ENCODE results near the gene NFKBIB.
"Not testable (repeated sequence)": the region's sequence is repeated elsewhere in the genome, so short reads cannot be mapped to it uniquely, and the experiment has no call there.

The NFKBIB gene

DNA sequence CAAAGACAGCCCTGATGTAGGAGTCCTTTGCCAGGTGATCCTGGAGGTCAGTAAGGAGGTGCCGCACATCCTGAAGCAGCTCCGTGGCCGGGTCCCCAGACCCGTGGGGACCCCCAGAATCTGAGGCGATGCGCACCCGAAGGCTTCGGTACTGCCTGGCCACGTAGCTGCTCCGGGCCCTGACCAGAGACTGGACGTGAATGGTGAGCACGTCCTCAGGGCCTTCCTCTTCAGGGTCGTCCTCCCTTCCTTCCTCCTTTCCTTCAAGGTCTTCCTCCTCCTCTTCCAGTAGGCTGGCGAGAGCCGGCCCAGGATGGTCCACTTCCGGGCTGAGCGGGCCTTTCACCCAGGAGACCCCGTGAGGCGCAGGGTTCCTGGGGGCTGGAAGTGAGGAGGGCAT is 29.2 kb upstream of the NFKBIB start:
- H3K4me3 ChIP-seq (ENCODE audit: low read length) = no peak overlapping the region
- DNase-seq (ENCODE audit: low read depth, low spot score) = no peak

DNA sequence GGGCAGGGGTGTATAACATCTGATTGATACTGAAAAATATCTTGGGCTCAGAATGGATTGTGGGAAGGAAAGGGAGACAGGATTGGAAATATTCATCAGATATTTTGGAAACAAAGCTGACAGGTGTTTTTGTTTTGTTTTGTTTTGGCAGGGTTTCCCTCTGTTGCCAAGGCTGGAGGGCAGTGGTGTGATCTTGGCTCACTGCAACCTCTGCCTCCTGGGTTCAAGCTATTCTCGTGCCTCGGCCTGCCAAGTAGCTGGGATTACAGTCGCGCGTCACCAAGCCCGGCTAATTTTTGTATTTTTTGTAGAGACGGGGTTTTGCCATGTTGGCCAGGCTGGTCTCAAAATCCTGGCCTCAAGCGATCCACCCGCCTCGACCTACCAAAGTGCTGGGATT is 26.4 kb upstream of the NFKBIB start:
- DNase-seq (ENCODE audit: low read depth, low spot score); H3K4me3 ChIP-seq (ENCODE audit: low read length): not testable (repeated sequence)

DNA sequence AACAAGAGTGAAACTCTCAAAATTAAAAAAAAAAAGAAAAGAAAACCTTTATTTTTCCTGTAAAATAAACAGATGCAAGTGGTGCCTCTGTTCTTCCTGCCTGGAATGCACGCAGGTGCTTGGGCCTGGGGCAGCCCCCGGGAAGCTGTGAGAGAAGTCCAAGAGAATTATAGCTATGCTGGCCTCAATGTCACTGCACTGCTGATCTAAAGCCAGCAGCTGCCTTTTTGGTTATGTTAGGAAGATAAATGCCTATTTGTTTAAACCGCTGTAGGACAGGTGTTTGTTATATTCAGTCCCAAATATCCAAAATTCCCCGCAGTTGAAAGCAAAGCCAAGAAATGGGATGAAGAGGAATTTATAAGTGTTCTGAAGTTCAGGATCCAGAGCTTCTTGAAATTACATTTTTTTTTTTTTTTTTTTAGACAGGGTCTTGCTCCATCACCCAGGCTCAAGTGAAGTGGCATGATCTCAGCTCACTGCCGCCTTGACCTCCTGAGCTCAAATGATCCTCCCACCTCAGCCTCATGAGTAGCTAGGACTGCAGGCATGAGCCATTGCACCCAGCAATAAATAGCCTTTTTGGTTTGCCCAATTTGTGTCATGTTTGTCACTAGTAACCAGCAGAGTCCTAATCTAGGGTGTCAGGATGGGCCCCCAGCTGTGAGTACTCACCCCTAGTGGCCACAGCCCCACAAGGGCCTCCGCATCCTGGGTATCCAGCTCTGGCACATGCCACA is 23.9 kb upstream of the NFKBIB start:
- no peak overlapping the region for H3K4me3 ChIP-seq (ENCODE audit: low read length)
- no peak for DNase-seq (ENCODE audit: low read depth, low spot score)

DNA sequence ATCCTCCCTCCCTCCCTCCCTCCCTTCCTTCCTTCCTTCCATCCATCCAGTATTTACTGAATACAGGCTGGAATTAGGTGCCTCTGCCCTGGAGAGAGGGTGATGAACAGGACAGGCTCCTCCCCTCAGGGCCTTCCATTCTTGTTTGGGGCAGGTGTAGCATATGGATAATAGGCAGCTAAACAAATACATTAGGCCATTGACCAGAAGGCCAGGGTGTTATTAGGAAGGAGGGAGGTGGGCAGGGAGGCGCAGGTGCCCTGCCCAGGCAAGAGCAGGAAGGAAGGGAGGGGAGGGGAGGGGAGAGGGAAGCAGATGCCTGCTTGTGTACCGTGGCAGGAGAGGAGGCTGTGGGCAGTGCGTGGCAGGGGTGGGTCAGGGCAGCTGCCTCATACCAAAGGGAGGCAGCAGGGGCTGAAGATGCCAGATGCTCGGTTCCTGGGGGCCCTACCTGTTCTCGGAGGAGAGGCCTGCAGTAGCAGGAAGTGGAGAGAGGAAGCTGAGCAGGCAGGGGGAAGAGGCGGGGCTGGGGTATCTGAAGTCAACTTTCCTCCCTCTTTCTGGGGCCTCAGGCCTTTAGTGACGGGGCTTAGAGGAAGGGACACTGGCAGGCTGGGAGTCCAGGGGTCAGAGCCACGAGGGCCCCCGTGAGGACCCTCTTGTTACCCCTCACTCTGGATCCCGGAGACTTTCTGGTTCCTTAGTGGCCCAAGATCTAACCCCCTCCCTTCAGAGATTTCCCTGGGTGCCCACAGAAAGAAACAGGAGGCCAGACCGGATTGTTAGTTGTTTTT is 21.8 kb upstream of the NFKBIB start, which contains the start of gene RINL:
Gene RINL, minus strand, starts transcription at position 495 of the 794 bp plus-strand sequence. CDS start 1,533 bp downstream, outside the sequence.
- peak within 1 kb of the TSS; percentile 57 for H3K4me3 ChIP-seq (ENCODE audit: low read length)
- peak; percentile 69 for DNase-seq (ENCODE audit: low read depth, low spot score)

DNA sequence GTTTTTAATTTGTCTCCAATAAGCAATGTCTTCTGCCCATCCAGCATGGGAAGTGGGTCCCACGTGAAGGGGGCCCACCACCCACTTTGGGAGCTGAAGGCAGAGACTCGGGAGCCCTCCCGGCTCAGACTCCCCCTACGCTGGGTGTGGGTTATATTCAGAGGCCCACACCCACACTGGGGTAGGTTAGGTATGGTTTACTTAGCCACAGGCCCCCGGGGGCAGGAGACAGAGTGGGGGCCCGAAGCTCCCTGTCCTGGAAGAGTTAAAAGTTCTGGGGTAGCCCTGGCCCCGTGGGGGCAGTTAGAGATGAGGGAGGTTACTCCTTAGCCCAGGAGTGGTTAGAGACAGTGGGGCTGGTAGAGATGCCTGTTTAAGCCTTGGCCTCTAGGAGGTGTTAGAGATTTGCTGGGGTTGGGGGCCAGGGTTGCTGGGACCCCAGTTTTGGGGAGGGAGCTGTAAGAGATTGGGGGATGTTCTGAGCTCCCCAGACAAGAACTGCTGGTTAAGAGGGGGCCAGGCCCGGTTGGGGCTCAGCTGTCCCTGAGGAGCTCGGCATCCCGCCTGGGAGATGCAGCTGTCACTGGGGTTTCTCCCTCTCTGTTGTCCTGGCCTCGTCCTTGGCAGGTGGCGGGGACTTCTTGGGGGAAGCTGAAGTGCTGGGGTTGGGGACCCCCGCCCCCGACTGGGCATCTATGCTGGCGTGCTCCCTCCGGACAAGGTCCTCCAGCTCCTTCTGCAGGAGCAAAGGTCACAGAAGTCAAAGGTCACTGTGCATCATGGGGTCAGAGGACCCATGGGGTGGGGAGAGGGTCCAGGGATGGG is 21.0 kb upstream of the NFKBIB start:
- peak overlapping the region; percentile 57 for H3K4me3 ChIP-seq (ENCODE audit: low read length)

DNA sequence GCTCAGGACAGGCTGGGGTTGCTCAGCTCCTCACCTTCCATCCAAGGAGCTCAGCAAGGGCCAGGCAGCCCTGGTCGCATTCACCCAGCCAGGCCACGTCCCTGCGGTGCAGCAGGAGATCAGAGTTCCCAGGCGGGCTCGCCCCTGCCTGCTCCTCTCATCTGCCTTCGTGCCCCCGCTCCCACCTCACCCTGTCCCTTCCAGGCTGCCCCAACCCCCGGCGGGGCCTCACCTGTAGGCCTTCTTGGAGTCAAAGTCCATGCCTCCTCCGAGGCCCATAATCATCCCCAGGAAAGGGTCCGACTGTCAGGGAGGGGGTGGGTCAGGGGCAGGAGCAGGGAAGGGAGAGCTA is 20.4 kb upstream of the NFKBIB start:
- H3K4me3 ChIP-seq (ENCODE audit: low read length) = no peak overlapping the region
- no peak for DNase-seq (ENCODE audit: low read depth, low spot score)

More for the DNA sequence above, 21.0 kb upstream of the NFKBIB start:
- DNase-seq (ENCODE audit: low read depth, low spot score) = no peak

DNA sequence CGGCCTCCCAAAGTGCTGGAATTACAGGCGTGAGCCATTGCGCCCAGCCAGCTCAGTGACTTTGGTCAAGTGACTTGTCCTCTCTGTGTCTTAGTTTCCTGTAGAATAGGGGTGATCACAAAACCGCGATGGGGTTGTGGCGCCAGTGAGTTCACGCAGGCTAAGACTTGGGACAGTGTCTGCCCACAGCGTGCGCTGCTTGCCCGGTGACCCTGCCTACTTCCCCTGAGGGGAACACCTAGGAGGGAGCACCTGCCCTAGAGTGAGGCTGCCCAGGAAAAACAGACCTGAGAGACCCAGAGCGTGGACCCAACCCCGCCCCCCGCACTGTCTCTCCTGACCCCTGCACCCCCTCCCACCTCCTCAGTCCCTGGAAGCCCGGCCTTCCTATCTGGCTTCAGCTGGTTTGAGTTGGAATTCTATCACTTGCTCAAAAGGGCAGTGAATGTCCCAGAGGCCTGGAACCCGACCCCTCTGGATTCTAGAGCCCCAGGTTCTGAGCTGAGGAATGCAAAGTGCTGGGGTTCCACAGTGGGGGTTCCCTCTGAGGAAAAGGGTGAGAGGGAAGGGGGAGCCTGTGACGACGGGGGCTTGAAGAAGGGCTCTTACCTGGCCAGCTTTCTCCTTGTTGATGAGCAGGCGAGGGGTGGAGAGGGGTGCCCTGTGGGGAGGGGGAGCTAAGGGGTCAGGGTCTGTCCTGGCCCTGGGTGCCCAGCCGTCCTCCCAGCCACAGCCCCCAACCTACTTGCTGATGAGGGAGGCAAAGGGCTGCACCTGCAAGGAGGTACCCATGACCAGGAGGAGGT is 19.5 kb upstream of the NFKBIB start:
- H3K4me3 ChIP-seq (ENCODE audit: low read length) = no peak overlapping the region
- DNase-seq (ENCODE audit: low read depth, low spot score) = no peak

DNA sequence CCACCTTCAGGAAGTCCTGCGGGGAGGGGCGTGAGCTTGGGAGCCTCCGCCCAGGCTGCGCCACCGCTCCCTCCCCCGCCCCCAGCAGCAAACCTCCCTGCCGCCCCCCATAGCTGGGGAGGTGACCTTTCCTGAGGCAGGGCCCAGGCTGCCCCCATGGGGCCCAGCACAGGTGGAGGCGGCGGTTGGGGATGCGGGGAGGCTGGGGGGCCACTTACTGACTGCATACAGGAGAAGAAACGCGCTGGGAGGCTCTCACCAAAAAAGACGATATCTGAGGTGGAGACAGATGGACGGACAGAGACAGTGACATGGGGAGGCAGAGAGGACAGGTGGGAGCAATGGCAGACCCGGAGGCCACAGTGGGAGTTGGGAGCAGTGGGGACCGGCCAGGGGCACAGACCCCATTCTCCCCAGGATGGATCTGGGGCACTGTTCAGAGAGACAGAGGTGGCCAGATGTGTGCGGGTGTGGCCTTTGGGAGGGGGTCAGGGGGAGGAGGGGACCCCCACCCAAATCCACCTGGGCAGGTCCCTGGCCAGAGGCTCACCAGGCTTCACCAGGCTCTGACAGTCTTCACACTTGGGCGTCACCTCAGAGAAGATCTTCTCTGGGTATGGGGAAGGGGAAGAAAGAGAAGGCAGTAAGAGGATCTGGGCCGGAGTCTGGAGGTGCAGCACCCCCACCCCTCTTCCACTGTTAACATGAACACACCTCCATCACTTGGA is 18.7 kb upstream of the NFKBIB start:
- no peak overlapping the region for H3K4me3 ChIP-seq (ENCODE audit: low read length)
- DNase-seq (ENCODE audit: low read depth, low spot score) = no peak

DNA sequence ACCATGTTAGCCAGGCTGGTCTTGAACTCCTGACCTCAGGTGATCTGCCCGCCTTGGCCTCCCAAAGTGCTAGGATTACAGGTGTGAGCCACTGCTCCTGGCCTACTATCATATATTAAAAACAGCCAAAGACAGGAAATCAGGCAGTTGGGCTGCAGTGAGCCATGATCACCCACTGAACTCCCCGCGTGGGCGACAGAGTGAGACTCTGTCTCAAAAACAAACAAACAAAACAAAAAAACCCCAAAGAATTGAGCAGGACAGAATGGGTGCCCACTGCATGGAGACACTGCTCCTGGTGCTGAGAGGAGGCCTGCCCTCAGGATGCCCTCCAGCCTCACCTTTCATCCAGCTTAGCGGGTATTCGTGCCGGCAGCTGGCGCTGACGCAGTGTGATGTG is 16.5 kb upstream of the NFKBIB start:
- DNase-seq (ENCODE audit: low read depth, low spot score) = no peak
- H3K4me3 ChIP-seq (ENCODE audit: low read length) = no peak overlapping the region

DNA sequence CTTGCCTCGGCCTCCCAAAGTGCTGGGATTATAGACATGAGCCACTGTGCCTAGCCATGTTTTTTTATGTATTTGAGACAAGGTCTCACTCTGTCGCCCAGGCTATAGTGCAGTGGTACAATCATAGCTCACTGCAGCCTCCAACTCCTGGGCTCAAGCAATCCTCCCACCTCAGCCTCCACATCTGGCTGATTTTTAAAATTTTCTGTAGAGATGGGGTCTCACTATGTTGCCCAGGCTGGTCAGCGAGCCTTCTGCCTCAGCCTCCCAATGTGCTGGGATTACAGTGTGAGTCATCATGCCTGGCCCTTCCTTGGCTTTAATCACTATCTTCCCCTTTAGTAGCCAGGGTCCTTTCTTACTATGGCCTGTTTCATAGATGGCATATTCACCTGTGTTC is 15.1 kb upstream of the NFKBIB start:
- not testable (repeated sequence) for H3K4me3 ChIP-seq (ENCODE audit: low read length); DNase-seq (ENCODE audit: low read depth, low spot score)

DNA sequence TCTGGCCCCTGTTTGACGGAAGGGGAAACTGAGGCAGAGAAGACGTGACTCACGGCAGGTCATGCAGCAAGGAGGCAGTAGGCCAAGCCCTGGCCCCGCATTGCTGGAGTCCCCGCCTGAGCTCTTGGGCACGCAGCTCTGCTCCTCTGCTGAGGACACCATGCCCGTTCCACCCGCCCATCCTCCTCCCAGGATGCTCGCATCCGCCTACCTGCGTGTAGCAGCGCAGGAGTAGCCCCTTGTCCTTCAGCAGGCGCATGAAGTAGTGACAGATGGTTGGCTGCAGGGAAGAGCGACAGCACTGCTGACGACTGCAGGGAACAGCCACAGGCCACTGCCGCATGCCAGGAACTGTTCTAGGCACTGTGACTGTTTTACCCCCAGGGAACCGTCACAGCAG is 10.9 kb upstream of the NFKBIB start:
- H3K4me3 ChIP-seq (ENCODE audit: low read length) = no peak overlapping the region
- DNase-seq (ENCODE audit: low read depth, low spot score) = no peak

DNA sequence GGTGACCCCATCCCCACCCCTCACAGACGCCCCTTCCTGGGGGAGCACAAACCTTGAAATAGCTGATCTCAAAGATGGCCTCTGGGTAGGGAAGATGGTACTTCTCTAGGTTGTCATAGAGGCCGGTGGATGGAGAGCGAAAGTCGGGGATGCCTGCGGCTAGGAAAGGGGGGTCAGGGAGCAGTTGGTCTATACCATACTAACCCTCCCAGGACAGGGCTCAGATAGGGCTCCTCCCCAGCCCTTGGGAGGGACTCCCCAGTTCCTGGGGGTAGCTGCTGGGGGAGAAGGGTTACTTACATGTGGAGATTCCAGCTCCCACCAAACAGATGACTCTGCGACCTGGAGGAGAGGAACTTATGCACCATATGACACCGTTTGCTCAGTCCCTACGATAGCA is 10.0 kb upstream of the NFKBIB start:
- H3K4me3 ChIP-seq (ENCODE audit: low read length) = no peak overlapping the region
- no peak for DNase-seq (ENCODE audit: low read depth, low spot score)

DNA sequence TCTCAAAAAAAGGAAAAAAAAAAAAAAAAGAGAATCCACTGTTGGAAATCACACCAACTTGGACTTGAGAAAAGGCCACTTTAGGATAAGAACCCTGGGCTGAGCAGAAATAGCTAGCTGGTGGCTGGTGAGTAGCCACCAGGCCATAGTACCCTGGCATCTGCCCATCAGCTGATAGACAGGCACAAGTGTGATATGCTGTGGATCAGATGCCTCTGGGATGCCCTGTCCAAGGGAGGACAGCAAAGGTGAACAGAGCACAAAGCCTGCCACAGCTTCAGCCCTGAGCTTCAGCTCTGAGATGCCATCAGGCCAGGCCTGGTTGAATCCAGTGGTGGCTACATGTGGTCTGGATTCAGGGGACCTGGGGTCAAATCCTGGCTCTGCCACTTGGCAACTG is 9.1 kb upstream of the NFKBIB start:
- DNase-seq (ENCODE audit: low read depth, low spot score) = no peak
- no peak overlapping the region for H3K4me3 ChIP-seq (ENCODE audit: low read length)

DNA sequence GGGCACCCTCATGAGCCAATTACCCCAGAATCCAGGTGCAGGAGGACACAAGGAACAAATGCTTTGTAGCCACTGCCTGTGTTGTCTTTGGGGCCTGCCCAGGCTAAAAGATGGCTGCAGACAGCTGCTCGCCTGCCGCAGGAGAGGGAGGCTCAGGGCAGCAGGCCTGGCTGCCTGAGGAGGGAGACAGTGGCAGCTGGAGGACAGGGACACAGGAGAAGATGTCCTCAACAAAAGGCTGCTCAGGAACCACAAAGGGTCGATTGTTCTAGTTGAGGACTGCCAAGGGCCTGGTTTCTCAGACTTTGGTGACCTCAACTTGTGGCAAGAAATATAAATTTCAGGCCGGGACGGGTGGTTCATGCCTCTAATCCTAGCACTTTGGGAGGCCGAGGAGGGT is 8.0 kb upstream of the NFKBIB start:
- DNase-seq (ENCODE audit: low read depth, low spot score) = no peak
- no peak overlapping the region for H3K4me3 ChIP-seq (ENCODE audit: low read length)

DNA sequence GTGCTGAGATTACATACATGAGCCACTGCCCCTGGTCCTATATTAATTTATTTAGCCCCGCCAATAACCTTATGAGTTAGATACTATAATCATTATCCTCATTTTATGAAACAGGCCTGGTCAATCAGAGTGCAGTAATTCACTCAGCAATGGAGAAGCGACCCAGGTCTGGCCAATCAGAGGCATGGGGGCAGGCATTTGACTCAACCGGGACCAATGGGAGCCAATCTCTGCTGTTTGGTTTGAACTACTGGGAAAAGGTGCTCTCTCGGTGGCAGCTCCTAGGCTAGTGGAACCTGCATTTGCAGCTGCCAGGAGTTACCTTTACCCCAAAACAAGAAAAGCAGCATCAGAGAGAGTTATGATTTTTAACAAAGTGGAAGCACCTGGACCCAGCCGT is 6.9 kb upstream of the NFKBIB start:
- no peak overlapping the region for H3K4me3 ChIP-seq (ENCODE audit: low read length)
- no peak for DNase-seq (ENCODE audit: low read depth, low spot score)

DNA sequence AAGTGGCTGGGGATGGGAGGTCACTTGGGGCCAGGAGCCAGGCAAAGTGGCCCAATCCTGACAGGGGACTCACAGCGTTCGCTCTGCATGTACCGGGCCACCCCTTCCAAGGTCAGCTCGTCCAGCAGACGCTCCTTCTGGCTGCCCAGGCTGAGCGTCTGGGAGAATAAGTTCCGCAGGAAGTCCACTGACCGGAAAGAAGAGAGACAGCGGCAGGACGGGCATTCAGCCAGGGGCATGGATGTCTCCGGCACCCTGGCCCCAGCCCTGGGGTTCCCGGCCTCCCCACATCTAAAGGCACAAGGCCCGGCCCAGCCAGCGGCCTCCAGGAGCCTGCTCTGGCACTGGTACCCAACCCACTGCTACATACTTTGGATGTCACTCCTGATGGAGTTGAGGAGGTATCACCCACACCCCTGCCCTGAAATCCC is 6.4 kb upstream of the NFKBIB start:
- no peak overlapping the region for H3K4me3 ChIP-seq (ENCODE audit: low read length)
- no peak for DNase-seq (ENCODE audit: low read depth, low spot score)

DNA sequence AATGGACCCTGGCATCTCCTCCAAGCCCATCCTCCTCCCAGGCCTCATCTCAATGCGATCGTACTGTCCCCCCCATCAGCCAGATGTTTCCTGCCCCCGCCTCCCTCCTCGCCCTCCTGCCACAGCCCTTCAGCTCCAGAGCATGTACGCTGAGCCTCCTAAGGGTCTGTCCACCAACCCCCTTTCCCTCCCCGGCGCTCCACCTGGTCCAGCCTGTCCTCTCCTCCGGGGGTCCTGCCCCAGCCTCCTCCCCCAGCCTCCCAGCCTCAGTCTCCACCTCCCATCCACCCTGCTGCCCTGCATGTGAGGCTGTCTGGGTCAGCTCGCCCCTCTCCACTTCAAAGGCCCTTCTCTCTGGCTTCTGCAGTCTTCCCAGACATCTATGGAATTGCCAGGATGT is 4.8 kb upstream of the NFKBIB start:
- DNase-seq (ENCODE audit: low read depth, low spot score) = no peak
- no peak overlapping the region for H3K4me3 ChIP-seq (ENCODE audit: low read length)

DNA sequence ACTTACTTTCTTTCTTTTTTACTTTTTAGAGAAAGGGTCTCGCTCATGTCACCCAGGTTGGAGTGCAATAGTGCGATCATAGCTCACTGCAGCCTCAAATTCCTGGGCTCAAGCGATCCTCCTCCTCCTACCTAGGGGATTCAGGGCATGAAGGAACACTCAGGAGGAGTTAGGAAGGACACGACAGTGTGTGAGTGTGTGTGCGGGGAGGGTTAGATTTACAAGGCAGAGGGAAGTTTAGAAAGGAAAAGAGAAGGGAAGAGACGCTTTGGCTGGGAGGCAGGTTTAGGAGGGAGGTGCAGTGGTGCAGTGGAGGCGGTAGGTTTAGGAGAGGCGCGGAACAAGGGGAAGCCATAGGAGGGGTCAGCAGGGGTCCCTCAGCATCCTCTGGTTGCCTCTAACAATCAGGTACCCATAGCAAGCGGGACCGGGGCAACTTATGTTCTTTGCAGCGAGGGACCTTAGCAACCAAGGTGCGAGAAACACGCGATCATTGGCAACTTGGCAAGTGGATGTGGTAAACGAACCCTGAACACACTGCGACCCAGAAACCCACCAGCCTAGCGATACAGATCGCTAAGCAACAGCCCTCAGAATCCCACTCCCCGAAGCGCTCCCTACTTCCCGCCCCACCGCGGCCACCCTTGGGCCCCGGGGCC is 852 bp upstream of the NFKBIB start:
- H3K4me3 ChIP-seq (ENCODE audit: low read length) = peak overlapping the region; percentile 91
- no peak for DNase-seq (ENCODE audit: low read depth, low spot score)
